C1 segment of cervical spinal cord (tissue), 14 donors: ENCODE measurements around the gene IFNL2.

Experiments used
- DNase-seq, 14 donors: peaks; one replicate each; lab custom pipeline; 2025; lab: John Stamatoyannopoulos, UW

IFNL2 gene

DNA sequence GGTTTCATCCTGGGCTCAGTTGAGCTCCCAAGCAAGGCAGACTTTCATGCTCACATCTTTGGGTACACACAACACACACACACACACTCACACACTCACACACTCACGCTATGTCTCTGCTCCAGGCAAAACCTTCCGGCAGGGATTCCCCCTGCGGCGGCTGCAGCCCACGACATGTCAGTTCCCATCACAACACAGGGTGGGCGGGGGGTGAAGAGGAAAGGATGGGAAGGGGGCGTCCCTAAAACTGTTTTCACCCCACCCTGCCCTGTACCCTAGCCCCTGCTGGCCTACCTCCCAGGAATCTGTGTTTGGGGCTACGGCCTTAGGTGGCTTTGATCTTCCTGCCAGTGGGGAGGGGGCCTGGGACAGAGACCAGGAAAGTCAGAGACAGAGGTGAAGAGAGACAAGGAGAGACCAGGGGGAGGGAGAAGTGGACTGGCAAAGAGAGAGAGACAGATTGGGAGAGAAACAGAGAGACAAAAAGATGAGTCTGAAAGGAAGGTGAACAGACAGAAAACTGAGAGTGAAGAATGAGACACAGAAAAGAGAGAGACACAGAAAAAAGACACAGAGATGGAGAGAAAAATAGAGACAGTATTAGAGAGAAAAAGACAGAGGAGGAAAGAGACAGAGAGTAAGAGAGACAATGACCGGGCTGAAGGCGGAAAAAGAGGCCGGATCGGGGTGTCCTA, 48.6 kb downstream of the IFNL2 start:
- DNase-seq: no peak

DNA sequence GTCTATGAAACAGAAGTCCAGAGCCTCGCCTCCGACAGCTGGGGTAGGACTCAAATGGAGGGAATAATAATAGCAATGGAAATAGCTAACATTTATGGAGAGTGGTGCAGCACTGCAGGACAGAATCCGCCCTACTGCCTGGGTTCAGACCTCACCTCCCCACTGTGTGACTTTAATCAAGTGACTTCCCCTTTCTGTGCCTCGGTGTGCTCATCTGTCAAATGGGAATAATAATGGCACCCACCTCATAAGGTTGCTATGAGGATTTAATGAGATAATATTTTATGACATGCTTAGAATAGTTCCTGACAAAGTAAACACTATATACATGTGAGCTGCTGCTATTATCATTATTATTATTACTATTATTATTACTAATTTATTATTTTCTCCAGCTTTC, 49.3 kb downstream of the IFNL2 start:
- DNase-seq: no peak

DNA sequence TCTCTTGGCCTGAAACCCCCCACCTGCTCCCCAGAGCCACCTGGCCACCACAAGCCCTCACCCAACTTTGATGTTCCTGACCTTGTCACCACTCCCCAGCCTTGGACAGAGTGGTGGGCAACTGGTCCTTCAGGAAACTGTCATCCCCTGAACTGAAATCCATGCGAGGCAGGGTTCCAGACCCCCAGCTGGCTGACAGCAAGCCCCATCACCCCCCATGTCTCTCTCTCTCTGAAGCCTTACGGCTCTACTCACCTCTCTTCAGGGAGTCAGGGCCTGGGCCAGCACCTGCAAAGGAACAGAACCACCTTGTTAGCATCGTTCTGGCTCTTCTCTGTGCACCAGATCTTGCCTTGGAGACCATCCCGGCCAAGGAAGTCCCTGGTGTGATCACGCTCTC, 49.9 kb downstream of the IFNL2 start:
- DNase-seq: no peak

DNA sequence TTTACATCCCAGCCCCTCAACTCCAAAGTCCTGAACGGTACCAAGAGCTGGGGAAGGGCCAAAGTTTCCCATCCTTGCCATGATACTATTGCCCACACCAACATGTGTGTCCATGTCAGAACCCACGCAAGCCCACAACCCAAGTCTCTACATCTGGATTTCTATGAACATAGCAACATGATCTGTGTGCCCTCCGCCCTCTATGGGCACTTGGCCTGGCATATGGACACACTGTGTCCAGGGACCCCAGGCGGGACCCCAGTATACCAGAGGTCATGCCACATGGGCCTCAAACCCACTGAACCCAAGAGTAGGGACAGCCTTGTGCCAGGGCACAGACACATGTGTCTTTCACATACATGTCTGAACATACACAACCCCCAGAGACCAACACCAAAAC, 50.5 kb downstream of the IFNL2 start:
- no peak for DNase-seq

DNA sequence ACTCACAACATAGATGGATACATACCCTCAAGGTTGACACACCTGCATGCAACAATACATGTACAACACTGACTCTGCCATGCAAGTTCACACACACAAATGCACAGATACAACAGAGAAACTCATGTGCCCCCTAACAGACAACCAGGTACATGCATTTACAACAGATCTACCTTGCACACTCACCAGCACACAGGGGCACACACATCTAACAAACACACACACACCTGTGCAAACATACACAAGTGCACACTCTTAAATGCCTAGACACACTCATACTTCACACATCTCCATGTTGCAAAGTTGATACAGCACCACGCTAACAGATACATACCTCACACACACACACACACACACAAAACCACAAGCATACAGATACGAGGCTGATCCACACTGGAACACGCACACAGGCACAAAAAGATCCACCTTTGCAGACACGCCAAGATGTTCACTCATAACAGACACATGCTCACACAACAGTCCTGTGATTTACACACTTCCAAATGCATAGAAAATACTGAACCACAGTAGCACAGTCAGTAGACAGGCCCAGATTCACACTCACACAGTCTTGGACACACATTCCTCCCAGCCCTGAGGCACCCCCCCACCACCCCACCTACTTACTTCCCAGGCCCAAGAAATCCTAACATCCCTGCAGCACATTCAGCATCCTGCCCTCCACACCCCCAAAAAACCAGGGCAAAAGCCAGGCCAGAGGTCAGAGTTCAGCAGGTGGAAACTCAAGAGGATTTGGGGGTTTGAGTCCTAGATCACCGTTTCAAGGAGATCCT, 51.1 kb downstream of the IFNL2 start:
- DNase-seq: peak in 1 of 14 donors; percentile 43
